ENCODE measurements around the gene NRN1L. TPM values are rescaled to one million over a fixed set of nuclear protein-coding genes. Genes with fewer than 3 reads are reported as not detected.

Gene NRN1L
- total RNA-seq, 1 experiment from 2014 or later: not detected

DNA sequence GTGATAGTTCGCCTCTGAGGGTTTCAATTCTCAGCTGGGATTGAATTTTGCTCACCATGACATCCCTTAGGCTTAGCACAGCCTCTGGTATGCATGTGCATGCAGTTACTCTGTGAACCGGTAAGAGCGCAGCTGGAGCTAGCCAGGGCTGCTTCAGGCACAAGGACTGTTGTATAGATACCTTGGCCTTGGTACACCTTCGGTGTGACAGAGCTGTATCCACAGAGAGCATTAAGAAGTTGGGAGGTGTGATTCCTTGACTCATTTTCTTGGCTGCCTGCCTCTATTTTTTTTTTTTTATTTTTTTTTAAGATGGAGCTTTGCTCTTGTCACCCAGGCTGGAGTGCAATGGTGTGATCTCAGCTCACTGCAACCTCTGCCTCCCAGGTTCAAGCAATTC is 40.2 kb upstream of the NRN1L start:
- peak overlapping the region; percentile 90 for H3K4me2 ChIP-seq (ENCODE audit: low read length)

DNA sequence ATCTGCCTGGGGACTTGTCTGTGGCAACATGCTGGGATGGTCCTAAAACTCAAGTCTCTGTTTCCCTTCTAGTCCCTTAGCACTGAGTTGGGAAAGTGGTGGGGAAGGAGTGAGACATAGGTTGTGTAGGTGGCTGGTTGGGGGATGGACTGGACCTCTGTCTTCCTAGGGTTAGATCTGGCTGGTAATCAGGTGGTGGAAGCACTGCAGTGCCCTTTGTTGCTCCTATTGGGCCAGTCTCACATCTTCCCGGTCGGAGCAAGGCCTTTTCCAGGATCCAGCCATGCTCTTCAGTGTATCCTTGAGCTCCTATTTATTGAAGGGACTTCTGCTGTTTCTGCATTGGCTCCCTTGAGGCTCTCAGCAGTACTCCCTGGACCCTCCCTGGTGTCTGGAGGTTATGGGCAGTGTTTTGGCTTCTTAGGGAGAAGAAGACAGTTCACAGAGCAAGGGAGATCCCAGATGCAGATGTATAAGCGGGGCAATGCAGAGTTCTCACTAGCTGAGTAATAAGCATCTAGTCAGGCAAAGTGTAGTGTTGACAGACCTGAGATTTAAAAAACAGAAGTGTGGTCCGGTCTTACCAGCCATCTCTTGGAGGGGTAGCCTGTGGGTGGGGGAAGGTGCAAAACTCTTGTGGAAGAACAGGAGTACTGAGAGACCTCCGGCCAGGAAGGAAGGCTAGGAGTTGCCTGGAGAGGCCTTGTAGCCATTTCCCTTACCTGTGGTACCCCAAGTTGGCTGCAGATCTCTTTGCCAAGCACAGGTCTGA is 39.2 kb upstream of the NRN1L start:
- intact Hi-C loops (cut with micrococcal nuclease): loop anchor here (2.0 kb wide), 1 partner anchor 15 kb away; no protein-coding TSS in a partner anchor
- ATAC-seq: no peak

More for the DNA sequence above, 40.2 kb upstream of the NRN1L start:
- ChIA-PET CTCF (interaction anchor here (0.5 to 1.5 kb wide), 5 partner anchors 28 to 105 kb away, joined by 3 to 6 read pairs (median 5); no protein-coding TSS in a partner anchor), POLR2A (ENCODE audit: unreplicated experiment) (interaction anchor here (0.6 kb wide), 1 partner anchor 398 kb away, joined by 5 read pairs; no protein-coding TSS in a partner anchor)
- Histone ChIP-seq H3K4me1 (ENCODE audit: insufficient read depth, low read length) (peaks cover 38% of the 10 kb centered on the region), H3K36me3 (ENCODE audit: low read depth, low read length) (no peaks in the 10 kb centered on the region), H3K9me2 (replicated peaks; ENCODE audit: low read length) (no peaks in the 10 kb centered on the region), H3K27ac (ENCODE audit: low read length) (no peak overlapping the region), H3F3A (ENCODE audit: low read length, unreplicated experiment) (no peaks in the 10 kb centered on the region), H3K27me3 (ENCODE audit: low read length) (no peaks in the 10 kb centered on the region), H3K9me3 (ENCODE audit: low read length) (no peaks in the 10 kb centered on the region), H2AFZ (ENCODE audit: low read length) (no peak overlapping the region), H3K79me2 (ENCODE audit: low read length) (peaks cover 64% of the 10 kb centered on the region), H4K20me1 (ENCODE audit: low read length) (peaks cover 14% of the 10 kb centered on the region; the same call in 1 of the 2 replicates), H3K4me3 (ENCODE audit: low read length) (peak overlapping the region; percentile 89), H3K9ac (ENCODE audit: low read length) (no peak overlapping the region)
- DNase-seq: peak; percentile 18
- no TSS peak for BruUV-seq (replicated peaks)
- TF ChIP-seq EZH2 (IDR thresholded peaks at IDR 0.05; ENCODE audit: low read length, unreplicated experiment) (no peak), EZH2phosphoT487 (IDR thresholded peaks at IDR 0.05; ENCODE audit: borderline replicate concordance, low read length) (no peak)
- TF ChIP-seq, protein P1, sequence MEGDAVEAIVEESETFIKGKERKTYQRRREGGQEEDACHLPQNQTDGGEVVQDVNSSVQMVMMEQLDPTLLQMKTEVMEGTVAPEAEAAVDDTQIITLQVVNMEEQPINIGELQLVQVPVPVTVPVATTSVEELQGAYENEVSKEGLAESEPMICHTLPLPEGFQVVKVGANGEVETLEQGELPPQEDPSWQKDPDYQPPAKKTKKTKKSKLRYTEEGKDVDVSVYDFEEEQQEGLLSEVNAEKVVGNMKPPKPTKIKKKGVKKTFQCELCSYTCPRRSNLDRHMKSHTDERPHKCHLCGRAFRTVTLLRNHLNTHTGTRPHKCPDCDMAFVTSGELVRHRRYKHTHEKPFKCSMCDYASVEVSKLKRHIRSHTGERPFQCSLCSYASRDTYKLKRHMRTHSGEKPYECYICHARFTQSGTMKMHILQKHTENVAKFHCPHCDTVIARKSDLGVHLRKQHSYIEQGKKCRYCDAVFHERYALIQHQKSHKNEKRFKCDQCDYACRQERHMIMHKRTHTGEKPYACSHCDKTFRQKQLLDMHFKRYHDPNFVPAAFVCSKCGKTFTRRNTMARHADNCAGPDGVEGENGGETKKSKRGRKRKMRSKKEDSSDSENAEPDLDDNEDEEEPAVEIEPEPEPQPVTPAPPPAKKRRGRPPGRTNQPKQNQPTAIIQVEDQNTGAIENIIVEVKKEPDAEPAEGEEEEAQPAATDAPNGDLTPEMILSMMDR (conservative IDR thresholded peaks at IDR 0.05; ENCODE audit: low read depth, low read length): no peak
- intact Hi-C loops (cut with micrococcal nuclease): loop anchor here (5.0 kb wide), 1 partner anchor 83 kb away; no protein-coding TSS in a partner anchor
- no peak for ATAC-seq

More for the DNA sequence above, 39.2 kb upstream of the NRN1L start:
- Histone ChIP-seq H3K9me2 (replicated peaks; ENCODE audit: low read length) (no peaks in the 10 kb centered on the region), H4K20me1 (ENCODE audit: low read length) (peaks cover 14% of the 10 kb centered on the region; the same call in 1 of the 2 replicates), H3K27ac (ENCODE audit: low read length) (peak overlapping the region; percentile 81), H3K4me2 (ENCODE audit: low read length) (peak overlapping the region; percentile 90), H3K4me3 (ENCODE audit: low read length) (peak overlapping the region; percentile 98), H3K79me2 (ENCODE audit: low read length) (peaks cover 73% of the 10 kb centered on the region), H3F3A (ENCODE audit: low read length, unreplicated experiment) (no peaks in the 10 kb centered on the region), H3K27me3 (ENCODE audit: low read length) (no peaks in the 10 kb centered on the region), H2AFZ (ENCODE audit: low read length) (no peak overlapping the region), H3K9ac (ENCODE audit: low read length) (peak overlapping the region; percentile 100; the same call in 1 of the 2 replicates), H3K9me3 (ENCODE audit: low read length) (no peaks in the 10 kb centered on the region), H3K4me1 (ENCODE audit: insufficient read depth, low read length) (peaks cover 38% of the 10 kb centered on the region), H3K36me3 (ENCODE audit: low read depth, low read length) (no peaks in the 10 kb centered on the region)
- ChIA-PET CTCF (interaction anchor here (0.5 to 1.5 kb wide), 5 partner anchors 24 to 106 kb away, joined by 3 to 6 read pairs (median 5); no protein-coding TSS in a partner anchor), POLR2A (ENCODE audit: unreplicated experiment) (interaction anchor here (0.6 kb wide), 2 partner anchors 28 to 399 kb away, joined by 4 to 5 read pairs; no protein-coding TSS in a partner anchor)
- no TSS peak for BruUV-seq (replicated peaks)
- TF ChIP-seq, protein P1 (conservative IDR thresholded peaks at IDR 0.05; ENCODE audit: low read depth, low read length): no peak
- TF ChIP-seq EZH2phosphoT487 (IDR thresholded peaks at IDR 0.05; ENCODE audit: borderline replicate concordance, low read length): no peak
- TF ChIP-seq EZH2 (IDR thresholded peaks at IDR 0.05; ENCODE audit: low read length, unreplicated experiment): no peak
- no peak for DNase-seq
